Retina (tissue), 1 donor: ENCODE data around the gene CIB4.

Experiments used
- DNase-seq: peaks from one replicate; pipeline ENCODE4 v3.0.0-alpha.2; 2016

Gene CIB4

DNA sequence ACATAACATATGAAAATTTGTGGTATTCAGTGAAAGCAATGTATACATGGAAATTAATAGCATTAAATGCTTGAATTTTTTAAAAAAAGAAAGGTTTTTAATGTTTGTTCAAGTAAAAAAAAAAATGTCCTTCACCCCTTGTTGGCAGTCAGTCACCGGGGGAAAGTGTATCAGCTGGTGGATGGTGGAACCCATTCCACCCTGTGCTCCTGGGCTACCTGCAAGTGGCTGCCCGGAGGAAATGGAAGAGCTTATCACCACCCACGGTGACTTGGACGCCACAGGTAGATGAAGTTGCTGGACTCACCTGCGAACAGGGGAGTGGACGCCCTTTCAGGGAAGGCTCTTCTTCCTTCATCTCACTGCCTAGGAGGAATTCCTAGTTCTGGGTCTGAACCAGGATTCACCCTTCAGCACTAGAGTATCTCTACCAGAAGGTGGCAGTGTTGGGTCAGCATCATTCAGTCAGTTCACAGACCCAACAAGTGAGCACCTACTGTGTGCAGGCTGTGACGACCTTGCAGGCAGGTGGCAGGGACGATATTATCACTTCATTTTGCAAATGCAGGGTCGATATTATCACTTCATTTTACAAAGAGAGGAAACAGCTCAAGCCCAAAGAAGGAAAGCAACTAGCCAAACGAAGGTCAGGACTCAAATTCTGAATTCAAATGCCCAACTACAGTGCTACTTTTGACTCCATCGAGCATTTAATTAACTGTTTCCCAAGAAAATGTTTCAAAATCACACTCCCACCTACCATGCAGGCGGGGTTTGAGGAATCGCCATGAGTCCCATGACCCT, 35.8 kb downstream of the CIB4 start:
- DNase-seq: peak; percentile 69

DNA sequence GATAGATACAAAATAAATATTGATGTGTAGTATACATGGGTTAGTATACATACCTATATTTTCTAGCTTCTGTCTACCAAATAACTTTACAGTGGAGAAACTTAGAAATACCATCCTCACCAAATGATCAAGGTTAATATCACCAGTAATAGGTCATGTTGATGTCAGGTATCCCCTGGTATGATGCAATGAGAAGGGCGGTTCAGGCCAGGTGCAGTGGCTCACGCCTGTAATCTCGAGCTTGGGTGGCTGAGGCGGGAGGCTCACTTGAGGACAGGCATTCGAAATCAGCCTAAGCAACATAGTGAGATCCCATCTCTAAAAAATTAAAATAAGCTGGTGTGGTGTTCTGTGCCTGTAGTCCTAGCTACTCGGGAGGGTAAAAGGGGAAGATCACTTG, 38.6 kb downstream of the CIB4 start:
- no peak for DNase-seq

DNA sequence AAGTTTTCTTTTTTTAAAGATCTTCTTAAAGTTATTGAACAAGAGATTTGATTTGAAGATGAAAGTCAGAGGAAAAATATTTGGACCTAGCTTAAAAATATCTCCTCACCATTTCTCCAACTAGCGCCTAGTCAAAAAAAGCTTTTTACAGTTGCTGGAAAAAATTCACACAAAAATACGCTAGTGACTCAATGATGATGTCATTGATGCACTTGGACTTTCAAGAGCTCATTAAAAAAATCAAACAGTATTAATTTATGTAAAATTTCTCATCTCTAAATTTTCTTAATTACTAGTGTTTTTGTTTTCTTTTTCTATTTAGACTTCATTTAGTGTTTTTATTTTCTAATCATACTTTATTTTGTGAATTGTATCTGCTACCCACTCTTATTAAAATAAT, 41.8 kb downstream of the CIB4 start:
- DNase-seq: no peak

DNA sequence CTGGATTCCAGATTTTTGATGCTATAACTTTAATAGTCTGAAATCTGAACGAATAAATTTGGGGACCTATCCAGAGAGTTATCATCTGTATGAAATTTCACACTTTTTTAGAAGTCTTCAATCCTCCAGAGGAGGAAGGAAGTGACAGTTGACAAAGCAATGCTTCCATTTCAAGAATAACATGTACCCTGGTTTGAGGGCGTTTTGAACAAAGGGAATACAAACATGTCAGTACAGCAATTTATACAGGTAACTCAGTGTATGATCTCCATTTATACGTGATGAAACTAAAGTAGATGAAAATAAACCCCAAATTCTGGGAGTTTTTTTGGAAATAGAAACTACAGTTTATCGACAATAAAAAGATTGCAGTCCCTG, 42.2 kb downstream of the CIB4 start:
- no peak for DNase-seq

DNA sequence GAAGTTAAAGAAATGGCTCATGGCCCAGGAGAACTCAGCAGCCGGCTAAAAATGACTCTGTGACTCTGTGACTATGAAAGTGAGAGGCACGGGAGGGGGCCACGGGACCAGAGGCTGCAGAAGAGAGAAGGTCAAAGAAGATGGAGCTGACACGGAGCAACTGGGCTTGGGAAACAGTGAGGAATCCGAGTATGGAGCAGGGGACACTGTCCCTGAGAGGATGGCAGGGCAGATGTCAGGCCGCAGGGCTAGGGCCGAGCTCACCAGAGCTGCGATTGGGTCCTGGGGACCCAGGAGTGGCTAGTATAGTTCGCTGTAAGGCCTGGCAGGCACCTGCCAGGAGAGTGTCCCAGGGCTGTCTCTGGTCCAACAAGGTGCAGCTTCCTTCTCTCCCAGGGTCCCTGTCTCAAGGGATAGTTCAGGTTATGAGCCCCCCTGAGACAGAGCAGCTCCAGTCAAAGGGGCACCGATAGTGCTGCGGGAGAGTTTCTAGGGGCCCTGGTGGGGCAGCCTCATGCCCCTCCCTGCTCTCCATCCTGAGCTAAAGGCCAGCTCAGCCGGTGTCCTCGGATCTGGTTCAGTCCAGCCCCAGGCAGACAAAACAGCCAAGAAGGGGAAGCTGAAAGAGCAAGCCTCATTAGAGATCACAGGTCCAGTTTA, 42.7 kb downstream of the CIB4 start:
- no peak for DNase-seq

DNA sequence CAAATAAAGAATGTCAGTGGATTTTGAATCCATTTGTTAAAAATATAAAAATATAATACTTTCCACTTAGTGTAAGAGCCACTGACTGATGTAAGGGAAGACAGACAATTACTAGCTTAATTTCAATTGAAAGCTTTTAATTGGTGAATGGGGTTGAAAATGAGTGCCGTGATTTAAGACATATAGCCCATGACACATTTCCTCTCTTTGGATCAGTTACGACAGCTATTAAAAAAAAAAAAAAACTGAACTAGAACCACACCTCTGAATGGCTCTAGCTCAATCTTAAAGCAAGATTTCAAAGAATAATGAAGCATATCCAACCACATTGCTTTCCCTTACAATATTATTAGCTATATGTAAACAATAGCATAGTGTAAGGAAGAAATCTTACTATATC, 44.0 kb downstream of the CIB4 start:
- DNase-seq: no peak

DNA sequence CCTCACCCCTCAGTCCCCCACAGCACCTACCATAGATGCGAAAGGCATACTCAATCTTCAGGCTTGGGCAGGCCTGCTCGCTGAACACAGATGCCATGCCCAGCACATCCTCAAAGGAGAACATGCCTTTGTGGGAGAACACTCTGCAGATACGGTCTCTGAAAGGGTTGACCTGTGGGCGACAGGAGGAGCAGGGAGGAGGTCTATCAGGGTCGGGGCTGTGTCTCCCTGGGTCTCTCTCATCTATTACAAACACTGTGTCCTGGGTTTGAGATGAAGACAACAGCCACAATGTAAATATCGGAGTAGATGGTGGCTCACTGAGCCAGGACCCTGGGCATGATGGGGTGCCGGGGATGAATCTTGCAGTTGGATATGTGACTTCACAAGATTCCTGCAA, 46.0 kb downstream of the CIB4 start:
- DNase-seq: no peak

DNA sequence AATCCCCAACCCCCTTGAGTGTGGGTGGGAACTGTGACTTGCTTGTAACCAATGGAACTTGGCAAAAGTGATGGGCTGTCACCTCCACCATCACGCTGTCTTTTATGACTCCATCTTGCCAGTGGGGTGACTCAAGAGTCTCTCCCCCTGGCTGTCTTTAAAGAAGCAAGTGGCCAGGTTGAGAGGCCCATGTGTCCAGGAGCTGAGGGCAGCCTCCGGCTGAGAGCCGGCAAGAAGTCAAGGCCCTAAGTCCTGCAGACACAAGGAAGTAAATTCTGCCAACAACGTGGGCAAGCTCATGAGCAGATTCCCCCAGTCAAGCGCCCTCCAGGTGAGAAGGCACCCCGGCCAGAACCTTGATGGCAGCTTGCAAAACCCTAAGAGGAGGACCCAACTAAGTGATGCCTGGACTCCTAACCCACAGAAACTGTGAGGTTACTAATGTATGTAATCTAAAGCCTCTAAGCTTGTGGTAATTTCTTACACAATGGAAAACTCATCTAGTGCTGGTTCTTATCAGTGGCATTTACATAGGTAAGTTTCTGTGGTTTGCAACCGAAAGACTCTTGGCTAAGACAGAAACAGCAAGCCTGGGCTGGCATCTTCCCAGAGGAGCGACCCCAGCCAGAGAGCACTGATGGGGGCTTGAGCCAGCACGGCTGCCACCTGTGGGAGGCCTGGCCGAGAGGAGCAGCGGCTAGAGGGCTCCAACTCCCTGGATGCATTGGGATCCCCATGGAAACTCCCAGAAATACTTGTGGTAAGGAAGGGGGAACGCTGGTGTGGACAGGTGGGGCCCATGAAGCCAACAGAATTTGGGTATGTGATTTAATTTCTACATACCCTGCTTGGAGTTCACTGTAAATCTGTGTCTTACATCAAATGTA, 49.3 kb downstream of the CIB4 start:
- DNase-seq: no peak

DNA sequence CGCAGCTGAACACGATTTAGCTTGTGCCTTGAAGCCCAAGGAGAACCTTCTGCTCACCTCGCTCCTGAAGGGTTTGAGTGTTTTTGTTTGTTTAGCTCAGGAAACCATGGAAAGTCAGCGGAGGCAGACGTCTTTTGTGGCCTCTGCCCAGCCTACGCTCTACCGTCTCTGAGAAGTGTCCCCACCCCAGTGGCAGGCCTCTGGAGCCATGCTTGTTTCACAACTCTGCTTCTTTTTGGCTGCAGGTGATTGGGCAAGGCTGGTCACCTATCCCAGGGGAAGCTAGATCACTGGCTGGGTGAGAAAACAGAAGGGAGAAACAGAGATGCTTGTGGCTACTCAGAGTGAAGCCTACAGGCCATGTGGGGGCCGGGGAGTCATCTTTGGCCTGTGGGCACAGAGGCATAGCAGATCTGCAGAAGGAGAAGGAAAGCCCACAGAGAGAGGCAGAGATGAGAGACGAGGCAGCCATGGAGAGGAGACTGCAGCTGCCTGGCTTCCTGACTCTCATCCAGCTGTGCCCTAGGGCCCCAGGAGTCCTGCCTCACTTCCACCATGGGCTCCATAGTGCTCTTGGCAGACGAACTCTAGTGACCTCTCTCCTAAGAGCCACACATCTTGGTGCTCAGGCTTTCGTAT, 50.1 kb downstream of the CIB4 start:
- no peak for DNase-seq

DNA sequence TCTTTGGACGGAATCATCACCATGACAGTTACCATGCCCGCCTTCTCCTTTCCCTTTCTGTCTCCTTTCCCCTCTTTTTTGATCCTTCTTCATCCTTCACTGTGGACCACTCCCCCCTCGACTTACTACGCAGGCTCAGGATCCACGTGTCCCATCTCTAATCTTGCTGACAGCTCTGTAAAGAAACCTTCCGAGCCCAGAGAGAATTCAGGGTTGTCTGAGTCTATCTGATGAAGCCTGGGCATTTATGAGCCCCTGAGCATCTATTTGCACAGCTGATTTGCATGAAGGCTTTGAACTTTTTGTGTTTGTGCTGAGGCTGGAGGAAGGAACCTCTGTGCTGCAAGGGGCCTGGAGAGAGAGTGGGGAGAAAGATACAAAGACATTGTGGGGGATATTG, 50.7 kb downstream of the CIB4 start:
- DNase-seq: peak; percentile 16

DNA sequence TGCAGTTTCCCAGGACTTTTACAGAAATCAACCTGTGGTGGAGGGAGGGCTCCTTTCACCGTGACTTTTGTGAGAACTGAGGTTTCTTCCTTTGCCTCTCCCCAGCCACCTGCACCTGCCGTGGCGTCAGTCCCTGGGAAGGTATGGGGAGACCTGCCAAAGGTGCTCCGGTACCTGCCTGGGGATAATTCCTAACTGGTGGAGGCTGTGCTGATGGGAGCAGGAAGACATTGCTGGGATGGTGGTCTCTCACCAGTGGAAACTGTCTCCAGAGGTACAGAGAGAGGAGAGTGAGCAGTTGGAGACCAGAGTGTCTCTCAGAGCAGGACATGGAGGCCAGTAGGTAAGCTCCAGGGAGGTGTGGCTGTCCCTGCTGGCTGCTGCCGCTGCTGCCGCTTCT, 52.6 kb downstream of the CIB4 start:
- DNase-seq: no peak

DNA sequence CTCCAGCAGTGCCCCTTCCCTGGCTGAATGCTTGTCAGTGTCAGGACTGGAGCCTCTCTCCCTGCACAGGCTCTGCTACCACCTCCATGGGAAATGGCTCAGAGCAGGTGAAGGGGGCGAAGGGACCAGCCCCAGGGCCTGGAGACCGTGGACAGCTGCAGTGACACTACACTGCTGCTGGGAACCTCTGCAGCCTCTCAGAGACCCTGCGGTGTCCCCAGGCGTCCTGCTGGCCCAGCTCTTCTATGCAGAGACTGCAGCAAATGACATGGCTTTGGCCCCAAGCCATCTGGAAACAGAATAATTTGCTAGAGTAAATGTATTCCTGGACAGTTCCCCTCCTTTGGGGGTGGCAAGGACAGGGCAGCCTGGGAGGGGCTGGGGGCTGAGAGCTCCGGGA, 53.2 kb downstream of the CIB4 start:
- no peak for DNase-seq

DNA sequence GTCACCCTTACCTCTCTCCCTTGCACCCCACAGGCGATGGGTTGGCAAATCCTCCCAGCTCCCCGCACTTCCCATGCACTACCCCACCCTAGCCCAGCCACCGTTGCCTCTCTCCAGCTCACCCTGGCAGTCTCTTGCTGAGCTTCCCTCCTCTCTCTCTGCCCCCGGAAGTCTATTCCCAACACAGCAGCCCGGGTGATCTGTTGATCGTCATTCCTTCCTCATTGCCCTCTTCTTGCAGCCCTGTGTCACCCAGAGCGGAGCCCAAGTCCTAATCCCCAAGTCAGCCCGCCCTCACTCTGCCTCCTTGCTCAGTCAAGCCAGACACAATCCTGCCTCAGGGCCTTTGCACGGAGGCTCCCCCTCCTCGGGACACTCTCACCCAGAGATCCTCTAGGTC, 55.2 kb downstream of the CIB4 start:
- no peak for DNase-seq

DNA sequence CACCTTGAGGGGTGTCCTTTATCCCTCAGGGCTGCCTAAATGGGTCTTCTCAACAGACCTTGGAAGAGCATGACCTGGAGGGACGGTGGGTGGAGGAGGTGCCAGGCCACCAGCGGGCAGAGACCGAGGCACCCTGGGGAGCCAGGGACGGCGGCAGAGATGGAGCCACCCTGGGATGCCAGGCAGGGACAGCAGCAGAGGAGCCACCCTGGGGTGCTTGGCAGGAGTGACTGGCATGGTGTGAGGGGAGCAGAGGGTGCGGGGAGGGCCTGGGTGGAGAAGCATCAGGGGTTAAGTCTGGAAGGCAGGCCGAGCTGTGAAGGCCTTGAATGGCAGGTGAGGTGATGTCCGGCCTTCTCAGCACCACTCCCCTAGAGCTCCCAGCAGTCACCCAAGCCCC, 56.1 kb downstream of the CIB4 start:
- no peak for DNase-seq

DNA sequence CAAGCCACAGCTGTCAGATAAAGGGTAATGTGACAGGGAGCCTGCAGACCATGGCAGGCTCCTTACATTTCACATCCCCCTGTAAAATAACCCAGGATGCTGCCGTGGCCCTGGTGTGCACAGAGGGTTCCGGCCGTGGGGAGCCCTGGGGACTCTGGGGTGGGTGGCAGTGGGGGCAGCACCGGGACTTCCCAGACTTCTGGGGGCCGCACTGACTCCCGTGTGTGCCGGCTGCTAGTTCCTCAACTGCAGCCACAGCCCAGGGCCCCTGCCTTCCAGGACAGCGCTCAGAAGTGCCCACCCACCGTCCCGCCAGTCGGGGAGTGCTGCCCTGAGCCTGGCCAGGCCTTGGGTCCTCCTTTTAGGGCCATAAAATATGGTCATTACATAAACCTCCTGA, 56.5 kb downstream of the CIB4 start:
- no peak for DNase-seq

DNA sequence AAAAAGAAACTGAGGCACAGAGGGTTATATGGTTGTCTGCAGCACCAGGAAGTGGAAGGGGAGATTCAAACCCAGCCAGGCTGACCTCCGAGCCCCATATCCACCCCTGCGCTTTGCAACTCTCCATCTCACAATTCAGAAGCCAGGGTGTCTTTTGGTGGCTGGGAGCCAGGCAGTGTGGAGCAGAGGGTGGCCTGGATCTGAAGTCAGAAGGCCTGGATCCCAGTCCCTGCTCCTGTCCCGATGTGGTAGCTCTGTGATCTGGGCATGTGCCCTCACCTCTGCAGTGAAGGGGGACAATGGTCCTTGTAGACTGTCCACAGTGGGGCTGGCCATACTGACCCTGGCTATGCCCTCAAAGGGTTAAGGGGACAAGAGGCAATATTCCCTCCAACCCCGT, 57.0 kb downstream of the CIB4 start:
- no peak for DNase-seq

DNA sequence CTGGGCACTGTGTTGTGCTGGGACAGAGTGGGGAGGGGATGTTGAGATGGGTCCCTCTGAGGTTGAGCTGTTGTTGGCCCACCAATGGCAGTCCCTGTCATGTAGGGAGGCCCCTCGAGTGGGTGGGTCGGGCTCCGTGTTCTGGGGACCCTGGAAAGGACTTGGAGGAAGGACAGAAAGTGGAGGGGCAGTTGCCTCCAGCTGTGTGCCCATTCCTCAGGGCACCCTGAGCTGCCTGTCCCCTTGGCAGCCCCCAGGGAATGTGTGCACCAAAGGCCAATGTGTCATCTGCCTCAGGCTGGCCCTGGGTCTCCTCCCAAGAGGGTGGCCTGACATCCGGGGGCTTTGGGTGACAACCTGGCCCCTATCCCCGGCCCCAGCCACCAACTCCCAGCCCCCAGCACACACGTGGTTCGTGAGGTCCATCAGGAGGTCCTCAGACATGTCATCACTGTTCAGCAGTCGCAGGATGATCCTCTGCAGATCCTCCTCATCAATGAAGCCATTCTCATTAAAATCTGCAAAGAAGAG, 57.7 kb downstream of the CIB4 start:
- no peak for DNase-seq

DNA sequence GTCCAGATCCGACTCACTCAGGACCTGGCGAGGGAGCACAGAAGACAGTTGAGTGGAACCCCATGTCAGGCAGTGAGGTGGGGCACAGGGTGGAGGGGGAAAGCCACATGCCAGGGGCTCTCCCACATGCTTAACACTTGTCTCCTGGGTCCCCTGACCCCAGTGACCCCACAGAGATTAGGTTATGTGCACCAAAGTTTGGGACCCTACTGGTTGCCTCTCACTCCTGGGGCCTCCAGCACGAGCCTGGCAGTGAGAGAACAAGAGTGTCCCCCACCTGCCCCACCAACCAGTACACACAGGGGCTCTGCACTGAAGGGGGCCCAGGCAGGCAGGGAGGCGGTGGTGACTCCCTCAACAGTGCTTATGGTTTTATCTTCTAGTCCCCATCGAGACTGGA, 58.3 kb downstream of the CIB4 start:
- DNase-seq: no peak

DNA sequence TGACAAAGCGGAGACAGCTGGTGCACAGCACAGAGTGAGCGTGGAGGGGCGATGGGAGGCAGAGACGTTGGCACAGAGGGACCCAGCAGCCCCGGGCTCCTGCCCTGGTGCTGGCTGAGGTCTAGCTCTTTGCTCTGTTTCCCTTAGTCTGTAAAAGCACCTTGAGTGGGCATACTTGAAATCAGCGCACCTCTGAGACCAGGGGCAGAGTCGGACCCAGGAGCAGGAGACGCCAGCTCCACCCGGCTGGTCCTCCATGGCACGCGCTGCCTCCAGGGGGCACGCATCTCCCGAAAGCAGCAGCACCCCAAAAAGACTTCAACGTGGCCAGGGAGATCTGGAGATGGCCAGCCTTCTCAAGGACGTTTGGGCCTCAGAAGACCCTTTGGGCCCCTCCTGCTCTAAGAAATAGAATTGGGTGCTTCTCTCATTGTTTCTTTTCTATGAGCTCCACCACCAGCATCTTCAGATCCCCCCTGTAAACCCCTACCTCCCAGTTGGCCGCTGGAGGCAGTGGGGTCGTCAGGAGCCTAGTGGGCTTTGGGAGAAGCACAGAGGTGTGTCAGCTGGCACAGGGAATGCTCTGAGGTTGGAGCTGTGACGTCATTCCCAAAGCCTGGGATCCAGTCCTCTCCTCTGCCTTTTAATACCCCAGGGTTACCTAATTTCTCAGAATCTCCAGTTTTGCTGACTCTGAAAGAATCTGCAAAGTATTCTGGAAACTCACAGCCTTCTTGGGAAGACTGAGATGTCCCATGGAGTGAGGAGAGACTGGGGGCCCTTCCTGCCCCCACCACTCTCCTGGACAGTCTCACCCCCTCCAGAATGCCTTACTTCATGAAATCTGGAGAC, 58.9 kb downstream of the CIB4 start:
- DNase-seq: no peak

DNA sequence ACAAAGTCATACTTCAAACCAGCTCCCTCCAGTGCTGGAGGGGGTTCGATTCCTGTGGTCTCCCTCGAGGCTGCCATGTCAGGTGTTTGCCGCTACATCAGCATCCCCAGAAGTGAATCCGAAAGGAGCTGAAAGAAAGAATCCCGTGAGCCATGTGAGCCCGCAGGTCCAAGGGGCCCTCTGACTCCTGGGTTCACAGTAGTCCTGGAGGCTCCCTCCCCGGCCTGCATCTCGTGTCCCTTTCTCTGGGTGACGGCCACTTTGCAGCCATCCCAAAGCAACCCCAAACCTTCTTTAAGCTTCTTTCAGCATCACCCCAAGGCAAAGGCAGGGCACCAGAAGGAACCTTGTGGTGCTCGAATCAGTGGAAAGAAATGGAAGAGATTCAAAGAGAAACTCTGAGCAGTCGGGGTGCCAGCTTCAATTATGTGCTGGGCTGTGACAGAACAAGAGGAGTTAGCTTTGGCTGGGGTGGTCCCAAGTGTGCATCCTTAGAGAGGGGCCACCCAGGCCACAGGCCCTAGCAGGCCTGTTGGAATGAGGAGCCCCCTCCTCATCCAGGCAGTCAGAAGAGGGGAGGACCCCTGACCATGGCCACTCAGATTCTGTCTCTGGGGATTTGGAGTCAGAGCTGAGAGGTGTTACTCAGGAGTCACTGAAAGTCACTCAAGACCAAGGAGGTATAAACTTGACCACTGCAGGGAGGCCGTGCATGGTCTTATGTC, 59.7 kb downstream of the CIB4 start:
- DNase-seq: no peak

DNA sequence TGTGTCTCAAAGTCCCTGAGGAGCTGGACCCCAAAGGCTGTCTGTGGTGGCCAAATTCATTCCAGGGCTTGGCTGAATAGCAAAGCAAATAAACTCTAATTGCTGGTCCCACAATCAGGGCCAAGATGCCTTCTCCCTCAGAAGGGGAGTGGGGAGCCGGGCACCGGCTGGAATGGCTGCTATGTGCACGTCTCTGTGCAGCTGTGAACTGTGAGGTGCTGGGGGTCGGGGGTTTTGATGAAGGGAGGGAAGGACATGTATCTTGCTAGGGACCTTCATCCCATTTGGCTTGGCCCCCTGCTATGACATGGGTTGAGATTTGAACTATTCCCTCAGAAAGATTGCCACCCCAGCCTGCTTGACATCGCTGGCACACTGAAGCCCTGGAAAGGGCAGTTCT, 60.4 kb downstream of the CIB4 start:
- DNase-seq: no peak
